Germinal center (tissue), 1 donor: ENCODE data around the gene UBAP1L.
"Not testable (repeated sequence)": the region's sequence is repeated elsewhere in the genome, so short reads cannot be mapped to it uniquely, and the experiment has no call there.

Source experiments
- DNase-seq: peaks from one replicate; pipeline ENCODE4 v3.0.0; 2012; ENCODE audit warnings: mixed read lengths, low spot score

The UBAP1L gene

GRCh38 chr15:65099801-65100200, 15.2 kb downstream of the UBAP1L start:
- not testable (repeated sequence) for DNase-seq

- no peak for DNase-seq
Measured at GRCh38 chr15:65099336-65099735, 15.7 kb downstream of the UBAP1L start.

GRCh38 chr15:65097651-65098263, 17.2 kb downstream of the UBAP1L start:
- no peak for DNase-seq

- DNase-seq = no peak
Measured at GRCh38 chr15:65096481-65097385, 18.3 kb downstream of the UBAP1L start.

- no peak for DNase-seq
Measured at GRCh38 chr15:65095747-65096104, 19.3 kb downstream of the UBAP1L start.

- no peak for DNase-seq
Measured at GRCh38 chr15:65095011-65095746, 19.8 kb downstream of the UBAP1L start.

- DNase-seq = no peak
Measured at GRCh38 chr15:65094294-65094995, 20.6 kb downstream of the UBAP1L start.

- not testable (repeated sequence) for DNase-seq
Measured at GRCh38 chr15:65093793-65094170, 21.2 kb downstream of the UBAP1L start.

GRCh38 chr15:65092911-65093792, 21.8 kb downstream of the UBAP1L start:
- no peak for DNase-seq

GRCh38 chr15:65091946-65092770, 22.8 kb downstream of the UBAP1L start:
- no peak for DNase-seq

- no peak for DNase-seq
Measured at GRCh38 chr15:65089206-65089824, 25.7 kb downstream of the UBAP1L start.

- no peak for DNase-seq
Measured at GRCh38 chr15:65088643-65089021, 26.4 kb downstream of the UBAP1L start.

- DNase-seq = no peak
Measured at GRCh38 chr15:65087873-65088642, 26.9 kb downstream of the UBAP1L start.

- DNase-seq = no peak
Measured at GRCh38 chr15:65087411-65087810, 27.6 kb downstream of the UBAP1L start.

GRCh38 chr15:65086680-65087111, 28.3 kb downstream of the UBAP1L start:
- peak; percentile 24 for DNase-seq

GRCh38 chr15:65085990-65086679, 28.9 kb downstream of the UBAP1L start:
- no peak for DNase-seq

GRCh38 chr15:65085207-65085753, 29.7 kb downstream of the UBAP1L start:
- no peak for DNase-seq
